Activated T-helper 17 cell treated with anti-CD3 and anti-CD28 coated beads, Interleukin-2, amount 50 U/mL, for 72 hours (primary cell): ENCODE measurements around the gene TCF7L2. TPM values are rescaled to one million over a fixed set of nuclear protein-coding genes. Genes with fewer than 3 reads are reported as not detected.

ENCODE experiments used
- ATAC-seq: fragments of 150-1000 bp; cut with Tn5 transposase; replicated peaks from 2 replicates; pipeline ENCODE4 v1.10.0; 2021; ENCODE audit warnings: mild to moderate bottlenecking, moderate library complexity
- H3K27ac Mint-ChIP-seq: one replicate; pipeline ENCODE4 v1.8.0; 2022; ENCODE audit warnings: mixed read lengths
- H3K27me3 Mint-ChIP-seq: one replicate; pipeline ENCODE4 v1.8.0; 2022; ENCODE audit warnings: mixed read lengths
- H3K36me3 Mint-ChIP-seq: one replicate; pipeline ENCODE4 v1.8.0; 2022; ENCODE audit warnings: low read depth, mild to moderate bottlenecking, mixed read lengths
- H3K4me1 Mint-ChIP-seq: one replicate; pipeline ENCODE4 v1.8.0; 2022; ENCODE audit warnings: mixed read lengths
- H3K4me3 Mint-ChIP-seq: one replicate; pipeline ENCODE4 v1.8.0; 2022; ENCODE audit warnings: mild to moderate bottlenecking, mixed read lengths
- H3K9me3 Mint-ChIP-seq: one replicate; pipeline ENCODE4 v1.8.0; 2022; ENCODE audit warnings: mixed read lengths
- total RNA-seq, 2 donors: library from RNA; stranded (reverse); gene quantifications; one replicate each; pipeline ENCODE4 v1.2.3, GENCODE V29; 2022

Gene TCF7L2
- total RNA-seq, 2 donors from 2014 or later: 1.1 to 4.7 TPM

DNA sequence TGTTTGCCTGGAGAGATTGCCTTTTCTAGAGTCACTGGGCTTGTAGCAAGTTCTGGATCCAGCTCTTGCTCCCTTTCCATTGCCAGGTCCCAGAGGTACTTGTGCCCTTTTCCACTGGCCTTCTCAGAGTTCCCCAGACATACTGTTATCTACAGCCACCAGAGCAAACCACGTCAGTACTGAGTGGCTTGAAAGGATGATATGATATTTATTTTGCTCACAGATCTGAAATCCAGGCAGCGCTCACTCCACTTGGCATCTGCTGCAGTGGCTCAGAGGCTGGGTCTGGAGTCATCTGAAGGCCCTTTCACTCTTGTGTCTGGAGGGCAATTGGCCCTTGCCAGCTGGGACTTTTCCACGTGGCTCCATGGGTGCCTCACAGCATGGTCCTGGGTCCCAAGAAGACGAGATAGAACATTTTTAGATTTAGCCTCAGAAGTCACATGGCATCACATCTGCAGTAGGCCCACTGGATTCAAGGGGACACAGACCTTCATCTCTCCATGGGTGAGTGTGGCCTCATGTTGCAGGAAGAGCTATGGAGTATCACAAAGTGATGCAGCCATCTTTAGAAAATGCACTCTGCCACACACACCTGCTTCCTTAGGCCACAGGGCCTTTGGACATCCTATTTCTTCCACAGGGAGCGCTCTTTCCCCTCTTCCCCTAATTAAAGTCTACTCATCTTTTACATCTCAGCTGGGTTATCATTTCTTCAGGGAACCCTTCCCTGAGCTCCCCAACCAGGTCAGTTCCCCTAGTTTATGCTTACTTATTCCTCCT is 22.9 kb upstream of the TCF7L2 start:
- no peaks in the 10 kb centered on the region for H3K4me1 Mint-ChIP-seq
- H3K9me3 Mint-ChIP-seq: peaks cover 9% of the 10 kb centered on the region
- ATAC-seq: no peak
- no peaks in the 10 kb centered on the region for H3K36me3 Mint-ChIP-seq
- H3K4me3 Mint-ChIP-seq: no peak overlapping the region
- H3K27me3 Mint-ChIP-seq: peaks cover 7% of the 10 kb centered on the region
- H3K27ac Mint-ChIP-seq: no peak overlapping the region

DNA sequence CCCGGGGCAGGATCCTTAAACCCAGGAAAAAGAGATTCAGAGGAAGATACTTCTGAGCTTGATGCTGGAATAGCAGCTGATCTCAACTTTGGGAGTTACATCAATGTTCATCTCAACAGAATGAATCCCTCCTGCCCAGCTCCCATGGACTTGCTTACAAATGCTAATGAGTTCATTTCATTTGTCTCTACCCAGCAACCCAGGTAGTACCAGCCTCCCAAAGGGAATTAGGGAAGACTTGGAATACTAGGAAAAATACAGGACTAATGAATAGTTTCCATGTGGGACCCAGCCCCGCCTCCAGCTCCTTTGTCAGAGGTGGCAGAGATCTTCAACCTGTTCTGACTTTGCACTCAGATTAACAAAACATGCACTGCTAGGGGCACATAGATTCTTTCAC is 22.1 kb upstream of the TCF7L2 start:
- Mint-ChIP-seq H3K36me3 (no peaks in the 10 kb centered on the region), H3K9me3 (peaks cover 9% of the 10 kb centered on the region), H3K4me3 (no peak overlapping the region), H3K27me3 (peaks cover 7% of the 10 kb centered on the region), H3K27ac (no peak overlapping the region), H3K4me1 (no peaks in the 10 kb centered on the region)
- no peak for ATAC-seq

DNA sequence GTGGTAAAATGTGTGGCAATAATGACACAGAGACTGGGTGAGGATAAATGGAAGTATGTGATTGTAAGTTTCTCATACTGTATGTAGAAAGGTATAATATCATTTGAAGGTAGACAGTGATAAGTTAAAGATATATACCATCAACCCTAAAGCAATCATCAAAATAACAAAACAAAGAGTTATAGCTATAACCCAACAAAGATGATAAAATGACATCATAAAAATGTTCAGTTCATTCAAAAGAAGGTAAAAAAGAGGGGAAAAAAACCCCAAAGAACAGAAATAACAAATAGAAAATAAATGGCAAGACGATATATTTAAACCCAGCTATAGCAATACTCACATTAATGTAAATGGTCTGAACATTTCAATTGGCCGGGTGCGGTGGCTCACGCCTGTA is 17.4 kb upstream of the TCF7L2 start:
- Mint-ChIP-seq H3K4me3 (no peak overlapping the region), H3K4me1 (no peaks in the 10 kb centered on the region), H3K27me3 (peaks cover 7% of the 10 kb centered on the region), H3K27ac (no peak overlapping the region), H3K36me3 (no peaks in the 10 kb centered on the region), H3K9me3 (peaks cover 9% of the 10 kb centered on the region)
- ATAC-seq: no peak

DNA sequence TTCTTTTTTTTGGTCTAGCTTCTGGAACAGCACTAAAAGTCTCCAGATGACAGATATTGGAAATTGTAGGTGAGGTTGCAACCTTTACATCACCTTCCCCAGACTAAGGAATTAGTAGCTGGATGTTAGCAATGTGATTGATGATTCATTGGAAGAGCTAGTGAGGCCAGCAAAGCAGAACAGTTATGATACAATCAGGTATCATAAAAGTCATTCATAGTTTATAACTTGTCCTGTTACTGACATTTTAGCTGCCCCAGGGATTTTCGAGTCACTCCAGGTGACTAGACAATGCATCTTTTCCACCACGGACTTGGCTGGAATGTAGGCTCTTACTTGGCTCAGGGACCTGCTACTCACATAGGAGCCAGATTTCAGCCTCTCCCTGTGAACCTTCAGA is 15.9 kb upstream of the TCF7L2 start:
- ATAC-seq: no peak
- no peak overlapping the region for H3K27ac Mint-ChIP-seq
- H3K4me1 Mint-ChIP-seq: no peaks in the 10 kb centered on the region
- H3K36me3 Mint-ChIP-seq: no peaks in the 10 kb centered on the region
- H3K4me3 Mint-ChIP-seq: no peak overlapping the region
- H3K27me3 Mint-ChIP-seq: peaks cover 10% of the 10 kb centered on the region
- peaks cover 7% of the 10 kb centered on the region for H3K9me3 Mint-ChIP-seq

DNA sequence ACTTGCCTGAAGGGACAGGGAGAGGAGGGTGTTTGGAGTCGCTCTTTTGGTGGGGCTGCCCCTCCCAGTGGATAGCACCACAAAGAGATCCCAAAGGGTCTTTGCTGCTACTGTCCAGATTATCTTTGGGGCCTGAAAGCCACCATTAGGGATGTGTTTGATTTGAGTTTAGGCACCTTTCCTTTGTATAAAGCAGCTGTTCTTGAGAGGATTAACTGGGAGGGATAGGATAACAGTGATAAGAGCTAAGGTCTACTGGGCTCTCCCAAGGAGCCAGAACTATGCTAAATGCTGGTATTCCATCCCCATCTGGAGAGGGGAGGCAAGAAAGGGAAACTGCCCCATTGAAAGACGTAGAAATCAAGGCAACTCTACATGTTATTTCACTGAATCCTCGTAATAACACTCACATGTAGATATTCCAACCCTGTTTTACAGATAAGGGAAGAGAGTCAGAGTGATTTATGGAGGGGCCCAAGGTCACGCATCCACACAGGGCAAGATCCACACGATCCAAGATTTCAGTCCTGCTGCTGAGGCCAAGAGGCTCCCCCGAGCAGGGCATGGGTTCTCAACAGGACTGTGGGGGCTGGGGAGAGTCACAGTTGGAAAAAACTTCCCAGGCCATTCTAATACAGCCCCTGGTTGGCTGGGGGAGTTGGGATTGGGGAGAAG is 11.1 kb upstream of the TCF7L2 start:
- Mint-ChIP-seq H3K27me3 (peaks cover 4% of the 10 kb centered on the region), H3K36me3 (no peaks in the 10 kb centered on the region), H3K27ac (no peak overlapping the region), H3K4me3 (no peak overlapping the region), H3K4me1 (no peaks in the 10 kb centered on the region), H3K9me3 (no peaks in the 10 kb centered on the region)
- ATAC-seq: no peak

DNA sequence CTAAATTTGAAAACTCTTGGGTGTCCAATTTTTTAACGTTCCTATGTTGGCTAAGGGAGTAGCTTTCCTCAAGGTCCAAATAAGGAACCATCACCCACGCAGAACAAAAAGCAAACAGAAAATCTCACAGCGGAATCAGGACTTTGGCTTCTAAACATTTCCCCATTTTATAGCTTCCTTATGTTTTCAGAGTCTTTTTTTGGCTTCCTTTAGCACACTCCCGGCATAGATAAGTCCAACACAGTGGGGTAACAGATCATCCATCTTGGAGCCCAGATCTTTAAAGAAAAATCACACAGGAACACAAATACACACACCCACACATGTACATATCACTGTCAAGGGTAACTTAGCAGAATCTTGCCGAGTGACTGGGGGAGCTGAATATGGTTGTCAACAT is 4.2 kb upstream of the TCF7L2 start:
- Mint-ChIP-seq H3K27me3 (peaks cover 25% of the 10 kb centered on the region), H3K4me1 (peaks cover 9% of the 10 kb centered on the region), H3K27ac (no peak overlapping the region), H3K9me3 (no peaks in the 10 kb centered on the region), H3K36me3 (no peaks in the 10 kb centered on the region), H3K4me3 (no peak overlapping the region)
- no peak for ATAC-seq

DNA sequence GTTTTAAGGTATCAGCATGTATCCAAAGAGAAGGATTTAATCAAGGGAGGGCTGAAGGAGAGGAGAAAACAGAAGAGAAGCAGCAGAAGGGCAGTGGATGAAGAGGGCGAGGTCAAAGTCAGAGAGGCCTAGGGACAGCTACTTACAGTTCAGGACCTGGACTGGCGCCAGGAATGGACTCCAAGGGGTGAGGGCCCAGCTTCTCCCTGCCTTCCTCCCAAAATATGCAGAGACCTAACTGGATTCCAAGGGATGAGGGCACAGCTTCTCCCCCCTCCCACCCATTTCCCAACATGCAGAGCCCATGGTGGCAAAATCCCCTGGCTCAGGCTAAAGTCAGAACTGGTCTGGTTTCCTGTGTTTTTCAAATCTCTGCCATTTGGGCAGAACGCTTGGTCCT is 3.4 kb upstream of the TCF7L2 start:
- Mint-ChIP-seq H3K36me3 (peaks cover 2% of the 10 kb centered on the region), H3K4me3 (no peak overlapping the region), H3K27ac (no peak overlapping the region), H3K4me1 (peaks cover 10% of the 10 kb centered on the region), H3K9me3 (no peaks in the 10 kb centered on the region), H3K27me3 (peaks cover 26% of the 10 kb centered on the region)
- ATAC-seq: no peak

DNA sequence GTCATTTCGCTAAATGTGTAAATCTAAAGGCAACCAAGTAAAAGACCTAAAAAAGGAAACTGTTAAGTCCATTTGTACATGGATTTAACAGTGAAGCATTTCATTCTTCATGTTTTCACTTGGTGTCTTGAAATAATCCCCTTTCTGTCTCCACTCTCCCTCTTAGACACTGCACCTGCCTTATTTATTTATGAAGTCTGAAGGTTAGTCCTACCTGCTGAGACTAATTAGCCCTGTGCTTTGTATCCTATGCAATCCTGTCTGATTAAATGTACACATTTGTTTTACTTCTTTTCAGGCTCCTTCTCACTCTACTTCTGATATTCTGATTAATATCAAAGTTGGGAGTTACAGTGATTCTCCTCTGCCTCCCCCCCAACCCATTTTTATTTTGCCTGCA is 1.9 kb upstream of the TCF7L2 start:
- peaks cover 15% of the 10 kb centered on the region for H3K4me1 Mint-ChIP-seq
- H3K36me3 Mint-ChIP-seq: peaks cover 7% of the 10 kb centered on the region
- H3K4me3 Mint-ChIP-seq: no peak overlapping the region
- no peak overlapping the region for H3K27ac Mint-ChIP-seq
- no peaks in the 10 kb centered on the region for H3K9me3 Mint-ChIP-seq
- no peak for ATAC-seq
- peaks cover 33% of the 10 kb centered on the region for H3K27me3 Mint-ChIP-seq

DNA sequence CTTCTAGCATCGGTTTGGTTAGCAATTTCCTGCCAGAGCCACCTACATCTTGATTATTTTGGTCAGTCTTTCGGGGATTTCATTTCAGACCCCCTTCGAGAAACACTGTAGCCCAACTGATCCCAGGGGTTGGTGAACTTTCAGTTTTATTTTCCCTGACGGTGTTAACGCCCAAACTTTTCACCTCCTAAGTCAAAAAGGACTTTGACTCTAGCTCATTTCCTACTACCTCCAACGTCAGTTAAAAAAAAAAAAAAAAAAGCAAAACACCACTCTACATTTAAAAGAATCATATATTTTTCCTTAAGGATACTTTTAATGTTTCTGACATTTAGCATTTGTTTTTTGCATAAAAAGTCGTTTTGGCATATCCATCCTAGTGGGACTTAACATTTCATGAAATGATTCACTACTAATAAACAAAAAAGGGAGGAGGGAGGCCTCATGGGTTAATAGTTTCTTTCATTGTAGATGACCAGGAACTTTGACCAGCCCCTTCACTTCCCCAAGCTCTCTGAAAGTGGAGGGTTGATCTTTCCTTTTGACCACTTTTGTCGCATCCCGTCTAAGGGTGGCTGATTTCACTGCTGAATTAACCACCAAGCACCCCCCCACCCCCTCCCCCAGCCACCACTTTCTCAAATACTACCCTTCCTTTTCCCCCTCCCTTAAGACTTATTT is 764 bp upstream of the TCF7L2 start:
- Mint-ChIP-seq H3K9me3 (no peaks in the 10 kb centered on the region), H3K27ac (no peak overlapping the region), H3K36me3 (peaks cover 7% of the 10 kb centered on the region), H3K27me3 (peaks cover 42% of the 10 kb centered on the region), H3K4me3 (peak overlapping the region; percentile 86), H3K4me1 (peaks cover 15% of the 10 kb centered on the region)
- ATAC-seq: no peak

DNA sequence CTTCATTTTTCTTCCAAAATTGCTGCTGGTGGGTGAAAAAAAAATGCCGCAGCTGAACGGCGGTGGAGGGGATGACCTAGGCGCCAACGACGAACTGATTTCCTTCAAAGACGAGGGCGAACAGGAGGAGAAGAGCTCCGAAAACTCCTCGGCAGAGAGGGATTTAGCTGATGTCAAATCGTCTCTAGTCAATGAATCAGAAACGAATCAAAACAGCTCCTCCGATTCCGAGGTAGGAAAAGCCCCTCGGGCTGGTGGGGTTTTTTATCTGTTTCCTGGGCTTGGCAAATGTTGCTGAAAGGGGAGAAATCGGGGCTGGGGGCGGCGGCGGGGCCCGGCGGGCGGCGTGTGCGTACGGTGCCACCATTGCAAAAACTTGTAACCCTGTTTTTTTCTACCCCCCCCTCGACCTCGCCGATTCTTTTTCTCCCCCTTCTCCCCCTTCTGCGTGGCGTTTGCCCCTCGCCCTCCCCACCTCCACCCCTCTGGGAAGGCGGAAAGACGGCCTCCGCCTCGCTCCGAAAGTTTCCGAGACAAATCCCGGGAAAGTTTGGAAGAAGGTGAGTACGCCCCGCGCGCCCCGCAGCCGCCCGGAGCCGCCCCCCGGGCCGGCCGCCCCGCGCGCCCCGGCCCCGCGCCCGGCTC is 789 bp downstream of the TCF7L2 start:
- H3K9me3 Mint-ChIP-seq: no peaks in the 10 kb centered on the region
- peaks cover 7% of the 10 kb centered on the region for H3K36me3 Mint-ChIP-seq
- peaks cover 50% of the 10 kb centered on the region for H3K27me3 Mint-ChIP-seq
- peak overlapping the region; percentile 86 for H3K4me3 Mint-ChIP-seq
- H3K27ac Mint-ChIP-seq: peak overlapping the region; percentile 64
- peak; percentile 17 for ATAC-seq
- H3K4me1 Mint-ChIP-seq: peaks cover 15% of the 10 kb centered on the region

DNA sequence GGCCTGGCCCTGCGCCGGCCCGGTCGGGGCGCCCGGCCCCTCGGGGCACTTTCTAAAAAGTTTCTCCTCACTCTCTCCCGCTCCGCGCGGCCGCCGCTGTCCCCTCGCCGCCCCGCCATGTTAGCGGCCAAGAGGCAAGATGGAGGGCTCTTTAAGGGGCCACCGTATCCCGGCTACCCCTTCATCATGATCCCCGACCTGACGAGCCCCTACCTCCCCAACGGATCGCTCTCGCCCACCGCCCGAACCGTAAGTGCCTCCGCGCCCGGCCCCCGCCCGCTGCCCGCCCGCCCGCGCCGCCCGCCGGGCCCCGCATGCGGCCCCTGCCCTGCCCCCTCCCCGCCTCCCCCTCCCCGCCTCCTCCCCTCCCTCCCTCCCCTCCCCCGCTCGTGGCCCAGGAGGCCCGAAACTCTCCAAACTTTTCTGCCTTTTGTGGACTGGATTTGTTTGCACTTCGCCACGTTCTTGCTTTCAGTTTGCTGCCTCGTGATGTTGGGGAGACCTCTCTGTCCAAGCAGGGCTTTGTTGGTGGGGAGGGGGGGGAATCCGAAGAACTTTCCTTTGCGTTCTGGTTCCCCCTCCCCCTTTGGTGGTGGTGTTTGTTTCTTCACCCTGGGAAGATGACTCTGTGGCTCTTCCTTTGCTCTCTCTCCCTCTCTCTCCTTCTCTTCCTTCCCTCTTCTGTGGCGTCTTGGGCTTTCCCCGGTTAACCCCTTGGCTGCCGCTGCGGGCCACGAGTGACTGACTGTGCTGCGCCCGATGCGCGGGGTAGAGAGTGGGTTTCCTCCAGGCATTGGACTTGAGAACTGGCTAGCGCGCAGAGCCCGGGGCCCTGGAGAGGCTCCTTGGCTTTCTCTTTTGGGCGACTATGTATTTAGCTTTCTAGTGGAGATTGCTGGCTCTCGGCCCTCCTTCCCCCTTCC is 1.6 kb downstream of the TCF7L2 start:
- H3K27me3 Mint-ChIP-seq: peaks cover 52% of the 10 kb centered on the region

DNA sequence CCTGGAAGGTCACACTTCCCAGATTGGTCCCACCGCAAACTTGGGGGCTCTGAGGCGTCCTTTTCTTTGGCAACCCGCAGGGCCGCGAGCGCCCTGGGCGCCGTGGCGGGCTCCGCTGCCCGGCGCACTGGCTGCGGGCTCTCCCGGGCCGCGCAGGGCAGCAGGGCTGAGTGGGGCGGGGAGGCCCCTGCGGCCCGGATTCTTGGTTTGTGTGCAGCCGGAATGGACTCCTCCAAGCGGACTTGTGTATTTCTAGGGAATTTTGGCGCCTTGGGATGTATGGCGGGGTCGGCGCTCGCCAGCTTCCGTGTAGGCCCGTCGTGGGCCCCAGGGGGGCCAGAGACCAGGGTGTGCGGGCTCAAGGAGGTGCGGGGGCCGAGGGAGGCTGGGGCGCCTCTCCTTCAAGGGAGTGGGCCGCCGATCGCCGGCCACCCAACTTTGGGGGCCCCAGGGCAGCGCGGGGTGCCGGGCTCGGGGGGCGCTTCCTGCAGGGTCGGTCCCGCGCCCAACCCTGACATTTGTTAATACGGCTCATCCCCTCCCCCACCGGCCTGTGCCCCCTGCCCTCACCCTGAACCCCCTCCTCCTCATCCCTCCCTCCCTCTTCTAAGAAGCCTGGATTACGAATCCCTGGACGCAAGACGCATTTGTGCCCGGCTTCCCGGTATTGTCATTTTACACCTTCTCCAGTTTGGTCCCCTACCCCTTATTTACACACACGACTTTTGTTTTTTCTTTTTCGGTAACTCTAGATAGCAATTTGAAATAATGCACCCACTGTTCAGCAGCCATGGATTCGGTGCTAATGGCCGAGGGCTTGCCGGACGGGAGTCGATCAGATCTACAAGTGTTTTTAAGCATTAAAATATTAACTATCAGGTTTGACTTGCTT is 2.5 kb downstream of the TCF7L2 start:
- Mint-ChIP-seq H3K9me3 (no peaks in the 10 kb centered on the region), H3K36me3 (peaks cover 7% of the 10 kb centered on the region), H3K27ac (no peak overlapping the region), H3K27me3 (peaks cover 55% of the 10 kb centered on the region), H3K4me3 (peak overlapping the region; percentile 86), H3K4me1 (peaks cover 18% of the 10 kb centered on the region)
- peak; percentile 44 for ATAC-seq

More for the DNA sequence above, 1.6 kb downstream of the TCF7L2 start:
- peaks cover 7% of the 10 kb centered on the region for H3K36me3 Mint-ChIP-seq
- peaks cover 18% of the 10 kb centered on the region for H3K4me1 Mint-ChIP-seq
- H3K4me3 Mint-ChIP-seq: peak overlapping the region; percentile 86
- no peaks in the 10 kb centered on the region for H3K9me3 Mint-ChIP-seq
- H3K27ac Mint-ChIP-seq: peak overlapping the region; percentile 50
- peak; percentile 51 for ATAC-seq
